CD4-positive, alpha-beta T cell (primary cell): ENCODE data around the gene LYST. TPM values are rescaled to one million over a fixed set of nuclear protein-coding genes. Genes with fewer than 3 reads are reported as not detected.
"Not testable (repeated sequence)": the region's sequence is repeated elsewhere in the genome, so short reads cannot be mapped to it uniquely, and the experiment has no call there.

Source experiments
- ATAC-seq: fragments of 200-7000 bp; cut with Tn5 transposase; one replicate; pipeline ENCODE4 v1.10.0; 2022; ENCODE audit warnings: mild to moderate bottlenecking; ENCODE audit not compliant: poor library complexity
- CTCF ChIA-PET: fragments of 350-600 bp; sonication (Branson Sonifier 250); formaldehyde crosslinking; loops from one replicate; lab custom pipeline; 2021; ENCODE audit warnings: antibody characterized with exemption, inconsistent platforms; lab: Charles Lee
- POLR2A ChIA-PET: fragments of 350-600 bp; sonication (Branson Sonifier 250); formaldehyde crosslinking; loops from one replicate; lab custom pipeline; 2021; ENCODE audit warnings: antibody characterized with exemption, inconsistent platforms; lab: Charles Lee
- DNase-seq, 14 experiments: peaks; one replicate each; pipeline ENCODE4 v3.0.0-alpha.2; 2013 to 2020; ENCODE audit warnings: mixed read lengths in 2 of 14
- H3K27ac ChIP-seq, 2 donors: one replicate each; pipeline versions ENCODE4 v1.5.1 to v1.7.0; 2013; ENCODE audit warnings: low read length in 2 of 2, low read depth in 1 of 2, mild to moderate bottlenecking in 1 of 2
- H3K27me3 ChIP-seq, 2 experiments: 1 replicate in 1 of 2; 2 replicates in 1 of 2; pipeline versions ENCODE4 v1.6.1 to v1.7.0; 2013; ENCODE audit warnings: low read length in 2 of 2, control low read depth in 1 of 2, mild to moderate bottlenecking in 1 of 2, moderate library complexity in 1 of 2; ENCODE audit not compliant: insufficient read depth in 2 of 2, control insufficient read depth in 1 of 2
- H3K36me3 ChIP-seq: one replicate; pipeline ENCODE4 v1.6.1; 2013; ENCODE audit warnings: low read length, control low read depth; ENCODE audit not compliant: insufficient read depth
- H3K4me1 ChIP-seq: one replicate; pipeline ENCODE4 v1.6.1; 2013; ENCODE audit warnings: low read length, control low read depth; ENCODE audit not compliant: insufficient read depth
- H3K4me3 ChIP-seq: one replicate; pipeline ENCODE4 v1.5.1; 2013; ENCODE audit warnings: mild to moderate bottlenecking, low read length, moderate library complexity
- H3K9me3 ChIP-seq, 2 experiments: 1 replicate in 1 of 2; 2 replicates in 1 of 2; pipeline versions ENCODE4 v1.6.1 to v1.7.0; 2013; ENCODE audit warnings: low read length in 2 of 2, mild to moderate bottlenecking in 2 of 2, control low read depth in 1 of 2, moderate library complexity in 1 of 2; ENCODE audit not compliant: control insufficient read depth in 1 of 2, insufficient read depth in 1 of 2
- H3K27ac Mint-ChIP-seq: one replicate; pipeline ENCODE4 v1.8.0; 2020; ENCODE audit warnings: mixed read lengths
- H3K27me3 Mint-ChIP-seq: one replicate; pipeline ENCODE4 v1.8.0; 2021; ENCODE audit warnings: mixed read lengths
- H3K36me3 Mint-ChIP-seq: one replicate; pipeline ENCODE4 v1.8.0; 2021; ENCODE audit warnings: low read depth, mixed read lengths
- H3K4me1 Mint-ChIP-seq: one replicate; pipeline ENCODE4 v1.8.0; 2021; ENCODE audit warnings: low read depth, mixed read lengths
- H3K4me3 Mint-ChIP-seq: one replicate; pipeline ENCODE4 v1.8.0; 2020; ENCODE audit warnings: mild to moderate bottlenecking, mixed read lengths
- H3K9me3 Mint-ChIP-seq: one replicate; pipeline ENCODE4 v1.8.0; 2020; ENCODE audit warnings: mixed read lengths
- intact Hi-C, 2 experiments: fragments of 100-400 bp; cut with DNase I in 1 of 2; cut with micrococcal nuclease in 1 of 2; formaldehyde crosslinking; loops; one replicate each; pipeline versions ENCODE4 v1.15.1 to v1.9.0; 2023 to 2025; cut with DNase I, micrococcal nuclease
- total RNA-seq, 174 experiments: library from RNA in 2 of 174; stranded (reverse) in 2 of 174; gene quantifications; one replicate each; pipeline ENCODE4 v1.2.3 and lab custom pipeline; 2021 to 2026
- TF ChIP-seq, protein P1 (sequence below): fragments of 200-600 bp; IDR thresholded peaks from one replicate; pipeline ENCODE4 v1.8.0; 2022; ENCODE audit warnings: antibody characterized with exemption, mild to moderate bottlenecking

LYST gene
- total RNA-seq, 2 experiments from 2014 or later = 24.9 to 26.8 TPM

DNA sequence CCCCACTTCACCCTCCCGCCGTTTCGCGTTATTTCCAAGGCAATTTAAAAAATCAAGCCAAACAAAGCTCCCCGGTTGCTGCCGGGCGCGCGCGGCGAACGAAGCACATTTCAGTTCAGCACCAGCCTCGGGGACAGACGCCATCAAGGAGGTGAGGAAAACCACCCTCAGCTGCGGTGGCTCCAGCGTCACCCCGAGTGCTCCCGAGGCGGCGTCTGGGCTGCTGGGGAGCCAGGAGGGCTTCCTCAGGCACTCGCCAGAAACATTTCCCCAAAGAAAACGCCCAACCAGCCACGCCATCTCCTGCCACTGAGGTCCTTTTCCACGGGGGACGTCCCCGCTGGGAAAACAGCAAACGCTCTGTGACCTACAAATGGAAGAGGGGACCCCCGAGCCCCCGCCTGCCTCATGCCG lies 217.7 kb downstream of the LYST start:
- peak overlapping the region; percentile 94 for H3K4me3 Mint-ChIP-seq
- Histone ChIP-seq H3K4me3 (peak overlapping the region; percentile 34), H3K27me3 (peaks cover 29 to 31% of the 10 kb centered on the region in 2 experiments), H3K4me1 (peaks cover 23% of the 10 kb centered on the region), H3K9me3 (peaks cover 0 to 7% of the 10 kb centered on the region in 2 experiments), H3K36me3 (no peaks in the 10 kb centered on the region), H3K27ac (no peak overlapping the region)
- H3K27me3 Mint-ChIP-seq = peaks cover 71% of the 10 kb centered on the region
- H3K9me3 Mint-ChIP-seq = peaks cover 7% of the 10 kb centered on the region
- CTCF ChIA-PET = no interaction called here
- TF ChIP-seq, protein P1, sequence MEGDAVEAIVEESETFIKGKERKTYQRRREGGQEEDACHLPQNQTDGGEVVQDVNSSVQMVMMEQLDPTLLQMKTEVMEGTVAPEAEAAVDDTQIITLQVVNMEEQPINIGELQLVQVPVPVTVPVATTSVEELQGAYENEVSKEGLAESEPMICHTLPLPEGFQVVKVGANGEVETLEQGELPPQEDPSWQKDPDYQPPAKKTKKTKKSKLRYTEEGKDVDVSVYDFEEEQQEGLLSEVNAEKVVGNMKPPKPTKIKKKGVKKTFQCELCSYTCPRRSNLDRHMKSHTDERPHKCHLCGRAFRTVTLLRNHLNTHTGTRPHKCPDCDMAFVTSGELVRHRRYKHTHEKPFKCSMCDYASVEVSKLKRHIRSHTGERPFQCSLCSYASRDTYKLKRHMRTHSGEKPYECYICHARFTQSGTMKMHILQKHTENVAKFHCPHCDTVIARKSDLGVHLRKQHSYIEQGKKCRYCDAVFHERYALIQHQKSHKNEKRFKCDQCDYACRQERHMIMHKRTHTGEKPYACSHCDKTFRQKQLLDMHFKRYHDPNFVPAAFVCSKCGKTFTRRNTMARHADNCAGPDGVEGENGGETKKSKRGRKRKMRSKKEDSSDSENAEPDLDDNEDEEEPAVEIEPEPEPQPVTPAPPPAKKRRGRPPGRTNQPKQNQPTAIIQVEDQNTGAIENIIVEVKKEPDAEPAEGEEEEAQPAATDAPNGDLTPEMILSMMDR = no peak
- peak; percentile 89 for ATAC-seq
- H3K27ac Mint-ChIP-seq = peak overlapping the region; percentile 70
- intact Hi-C loops = no loop called here
- peaks cover 15% of the 10 kb centered on the region for H3K4me1 Mint-ChIP-seq
- POLR2A ChIA-PET = interaction anchor here (1.1 kb wide), 1 partner anchor 9 kb away, joined by 5 read pairs; no protein-coding TSS in a partner anchor
- DNase-seq = peak; percentile 27 to 84 (median 48)
- no peaks in the 10 kb centered on the region for H3K36me3 Mint-ChIP-seq

DNA sequence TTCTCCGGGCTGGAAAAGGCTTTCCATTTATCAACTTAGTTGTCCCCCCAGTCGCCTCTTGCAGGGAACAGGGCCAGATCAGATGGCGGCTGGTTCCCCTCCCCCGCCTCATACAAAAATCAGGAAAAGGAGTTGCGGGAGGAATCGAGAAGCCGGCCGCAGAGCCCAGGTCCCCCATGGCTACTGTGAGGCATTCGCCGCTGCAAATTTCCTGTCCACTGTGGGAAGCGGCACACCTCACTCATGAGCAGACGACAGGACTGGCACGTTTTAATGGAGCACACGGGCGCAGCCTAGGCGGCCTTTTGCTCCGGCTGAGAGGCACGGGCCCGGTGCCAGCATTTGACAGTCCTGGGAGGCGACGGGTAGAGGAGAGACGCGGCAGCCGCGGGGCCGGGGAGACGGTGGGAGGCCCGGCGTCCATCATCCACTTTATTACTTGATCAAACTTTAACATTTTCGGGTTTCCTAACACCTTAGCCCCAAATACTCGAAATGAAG lies 218.2 kb downstream of the LYST start:
- CTCF ChIA-PET = no interaction called here
- Mint-ChIP-seq H3K36me3 (no peaks in the 10 kb centered on the region), H3K4me3 (peak overlapping the region; percentile 94), H3K27me3 (peaks cover 66% of the 10 kb centered on the region), H3K4me1 (peaks cover 15% of the 10 kb centered on the region), H3K27ac (peak overlapping the region; percentile 70), H3K9me3 (peaks cover 4% of the 10 kb centered on the region)
- peaks cover 23% of the 10 kb centered on the region for H3K4me1 ChIP-seq
- no peak overlapping the region for H3K27ac ChIP-seq
- peaks cover 0 to 7% of the 10 kb centered on the region in 2 experiments for H3K9me3 ChIP-seq
- POLR2A ChIA-PET = interaction anchor here (1.1 kb wide), 1 partner anchor 10 kb away, joined by 5 read pairs; no protein-coding TSS in a partner anchor
- intact Hi-C loops = no loop called here
- DNase-seq (peak in 1 of 14 experiments; percentile 15), ATAC-seq (peak; percentile 5)
- H3K4me3 ChIP-seq = no peak overlapping the region
- TF ChIP-seq, protein P1 = no peak
- peaks cover 29 to 31% of the 10 kb centered on the region in 2 experiments for H3K27me3 ChIP-seq
- H3K36me3 ChIP-seq = no peaks in the 10 kb centered on the region

DNA sequence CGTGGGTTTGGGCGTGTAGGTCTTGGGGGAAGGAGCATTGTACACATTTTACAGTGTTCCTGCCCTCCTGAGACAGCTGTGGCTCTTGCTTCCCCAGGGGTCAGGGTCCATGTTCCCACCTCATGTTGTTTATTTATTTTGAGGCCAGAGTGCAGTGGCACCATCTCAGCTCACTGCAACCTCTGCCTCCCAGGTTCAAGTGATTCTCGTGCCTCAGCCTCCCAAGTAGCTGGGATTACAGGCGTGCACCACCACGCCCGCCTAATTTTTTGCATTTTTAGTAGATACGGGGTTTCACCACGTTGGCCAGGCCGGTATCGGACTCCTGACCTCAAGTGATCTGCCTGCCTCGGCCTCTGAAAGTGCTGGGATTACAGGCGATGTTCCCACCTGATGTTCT lies 219.2 kb downstream of the LYST start:
- H3K4me3 Mint-ChIP-seq, CTCF ChIA-PET, ATAC-seq, H3K27ac Mint-ChIP-seq, H3K27ac ChIP-seq, POLR2A ChIA-PET, intact Hi-C loops, H3K9me3 Mint-ChIP-seq, H3K4me3 ChIP-seq, H3K9me3 ChIP-seq, H3K36me3 Mint-ChIP-seq, H3K36me3 ChIP-seq: not testable (repeated sequence)
- H3K27me3 Mint-ChIP-seq = peaks cover 57% of the 10 kb centered on the region
- peaks cover 30% of the 10 kb centered on the region for H3K4me1 ChIP-seq
- peaks cover 24% of the 10 kb centered on the region for H3K4me1 Mint-ChIP-seq
- DNase-seq = peak in 1 of 14 experiments; percentile 2
- peaks cover 29 to 31% of the 10 kb centered on the region in 2 experiments for H3K27me3 ChIP-seq

DNA sequence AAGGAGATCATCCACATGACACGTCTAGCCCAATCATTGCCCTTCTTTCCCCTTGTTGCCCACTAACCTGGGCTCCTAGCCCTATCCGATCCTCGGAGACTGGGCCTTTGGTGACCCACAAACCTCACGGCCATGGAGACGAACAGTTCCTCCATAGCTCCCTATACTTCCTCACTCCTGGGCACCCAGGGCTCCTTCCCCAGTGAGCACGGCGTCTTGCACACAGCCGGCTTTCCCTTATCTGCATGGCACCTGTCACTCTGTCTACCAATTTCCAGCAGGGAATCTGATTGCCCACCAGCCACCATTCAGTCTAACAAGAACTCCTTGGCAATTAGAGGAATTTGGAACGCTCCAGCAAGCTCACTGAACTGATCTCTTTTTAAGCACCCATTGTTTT lies 220.2 kb downstream of the LYST start:
- ATAC-seq (no peak), DNase-seq (peak in 1 of 14 experiments; percentile 10)
- Mint-ChIP-seq H3K4me3 (no peak overlapping the region), H3K4me1 (peaks cover 35% of the 10 kb centered on the region), H3K9me3 (no peaks in the 10 kb centered on the region), H3K27ac (no peak overlapping the region), H3K27me3 (peaks cover 47% of the 10 kb centered on the region), H3K36me3 (no peaks in the 10 kb centered on the region)
- Histone ChIP-seq H3K36me3 (no peaks in the 10 kb centered on the region), H3K4me1 (peaks cover 41% of the 10 kb centered on the region), H3K4me3 (no peak overlapping the region), H3K27ac (no peak overlapping the region), H3K9me3 (peaks cover 0 to 7% of the 10 kb centered on the region in 2 experiments), H3K27me3 (peaks cover 21 to 29% of the 10 kb centered on the region in 2 experiments)
- CTCF ChIA-PET = no interaction called here
- POLR2A ChIA-PET = no interaction called here
- TF ChIP-seq, protein P1 = no peak
- intact Hi-C loops = no loop called here
